ENCODE measurements around the gene MYO5A.
A peak's percentile ranks its signal among the peaks of the same experiment; 100 is the strongest.

The MYO5A gene

DNA sequence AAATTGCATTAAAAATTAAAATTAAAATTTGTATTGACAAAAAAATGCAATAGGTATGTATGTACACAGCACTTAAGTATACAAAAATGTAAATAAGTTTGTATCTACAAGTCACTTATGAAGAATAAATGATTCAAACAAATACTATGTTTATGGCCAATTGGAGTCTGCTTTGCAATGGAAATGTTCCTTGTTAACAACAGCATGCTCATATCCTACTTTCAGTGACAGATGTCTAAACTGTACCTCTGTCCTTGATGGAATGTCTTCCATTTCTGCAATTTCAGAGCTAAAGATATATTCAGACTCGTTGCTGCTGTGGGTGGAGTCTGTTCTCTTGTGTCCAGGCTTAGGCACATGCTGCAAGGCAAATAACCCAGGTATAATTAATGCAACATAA, 169.0 kb downstream of the MYO5A start:
- H3K4me3 ChIP-seq (ENCODE audit: low read length): no peak overlapping the region
- TF ChIP-seq, protein P1, sequence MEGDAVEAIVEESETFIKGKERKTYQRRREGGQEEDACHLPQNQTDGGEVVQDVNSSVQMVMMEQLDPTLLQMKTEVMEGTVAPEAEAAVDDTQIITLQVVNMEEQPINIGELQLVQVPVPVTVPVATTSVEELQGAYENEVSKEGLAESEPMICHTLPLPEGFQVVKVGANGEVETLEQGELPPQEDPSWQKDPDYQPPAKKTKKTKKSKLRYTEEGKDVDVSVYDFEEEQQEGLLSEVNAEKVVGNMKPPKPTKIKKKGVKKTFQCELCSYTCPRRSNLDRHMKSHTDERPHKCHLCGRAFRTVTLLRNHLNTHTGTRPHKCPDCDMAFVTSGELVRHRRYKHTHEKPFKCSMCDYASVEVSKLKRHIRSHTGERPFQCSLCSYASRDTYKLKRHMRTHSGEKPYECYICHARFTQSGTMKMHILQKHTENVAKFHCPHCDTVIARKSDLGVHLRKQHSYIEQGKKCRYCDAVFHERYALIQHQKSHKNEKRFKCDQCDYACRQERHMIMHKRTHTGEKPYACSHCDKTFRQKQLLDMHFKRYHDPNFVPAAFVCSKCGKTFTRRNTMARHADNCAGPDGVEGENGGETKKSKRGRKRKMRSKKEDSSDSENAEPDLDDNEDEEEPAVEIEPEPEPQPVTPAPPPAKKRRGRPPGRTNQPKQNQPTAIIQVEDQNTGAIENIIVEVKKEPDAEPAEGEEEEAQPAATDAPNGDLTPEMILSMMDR (IDR thresholded peaks at IDR 0.05; ENCODE audit: insufficient read depth, low read depth, low read length, missing control alignments): no peak
- no peak for DNase-seq (ENCODE audit: low read depth)

DNA sequence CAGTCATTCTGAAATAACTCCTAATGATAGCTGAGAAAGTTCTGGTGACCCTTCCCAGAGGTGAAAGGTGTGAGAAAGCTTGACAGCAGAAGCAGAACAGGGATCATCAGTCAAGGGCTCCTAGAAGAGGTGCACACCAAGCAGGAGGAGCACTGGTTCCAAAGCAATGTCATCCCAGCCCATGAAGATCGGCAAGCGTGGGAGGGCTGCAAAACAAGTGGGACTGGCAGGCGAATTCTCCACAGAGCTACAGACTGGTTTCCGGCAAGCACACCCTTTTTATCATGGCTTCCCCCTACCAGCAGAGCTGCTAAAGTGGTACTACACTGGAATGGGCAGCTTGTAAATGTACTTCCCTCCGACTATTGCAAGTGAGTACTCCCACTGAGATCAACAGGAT, 170.7 kb downstream of the MYO5A start:
- TF ChIP-seq, protein P1 (IDR thresholded peaks at IDR 0.05; ENCODE audit: insufficient read depth, low read depth, low read length, missing control alignments): no peak
- no peak for DNase-seq (ENCODE audit: low read depth)
- no peak overlapping the region for H3K4me3 ChIP-seq (ENCODE audit: low read length)

DNA sequence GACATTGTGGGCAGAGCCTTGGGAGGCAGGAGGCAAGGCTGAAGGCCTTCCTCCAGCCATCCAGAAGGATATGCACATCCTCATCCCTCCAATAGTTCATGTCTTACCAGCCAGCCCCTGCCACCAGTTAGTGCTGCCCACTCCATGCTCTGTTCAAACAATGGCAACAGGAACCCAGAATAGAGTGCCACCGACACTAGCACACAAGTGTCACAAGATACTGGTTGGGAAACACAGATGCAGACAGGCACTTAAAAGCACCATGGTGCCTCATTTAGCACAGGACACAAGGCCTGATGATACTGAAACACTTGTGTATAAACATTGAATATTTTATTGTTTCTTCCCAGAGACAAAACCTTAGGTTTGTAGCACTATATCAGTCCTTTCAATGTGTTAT, 176.6 kb downstream of the MYO5A start:
- no peak overlapping the region for H3K4me3 ChIP-seq (ENCODE audit: low read length)
- TF ChIP-seq, protein P1 (IDR thresholded peaks at IDR 0.05; ENCODE audit: insufficient read depth, low read depth, low read length, missing control alignments): no peak
- DNase-seq (ENCODE audit: low read depth): no peak

DNA sequence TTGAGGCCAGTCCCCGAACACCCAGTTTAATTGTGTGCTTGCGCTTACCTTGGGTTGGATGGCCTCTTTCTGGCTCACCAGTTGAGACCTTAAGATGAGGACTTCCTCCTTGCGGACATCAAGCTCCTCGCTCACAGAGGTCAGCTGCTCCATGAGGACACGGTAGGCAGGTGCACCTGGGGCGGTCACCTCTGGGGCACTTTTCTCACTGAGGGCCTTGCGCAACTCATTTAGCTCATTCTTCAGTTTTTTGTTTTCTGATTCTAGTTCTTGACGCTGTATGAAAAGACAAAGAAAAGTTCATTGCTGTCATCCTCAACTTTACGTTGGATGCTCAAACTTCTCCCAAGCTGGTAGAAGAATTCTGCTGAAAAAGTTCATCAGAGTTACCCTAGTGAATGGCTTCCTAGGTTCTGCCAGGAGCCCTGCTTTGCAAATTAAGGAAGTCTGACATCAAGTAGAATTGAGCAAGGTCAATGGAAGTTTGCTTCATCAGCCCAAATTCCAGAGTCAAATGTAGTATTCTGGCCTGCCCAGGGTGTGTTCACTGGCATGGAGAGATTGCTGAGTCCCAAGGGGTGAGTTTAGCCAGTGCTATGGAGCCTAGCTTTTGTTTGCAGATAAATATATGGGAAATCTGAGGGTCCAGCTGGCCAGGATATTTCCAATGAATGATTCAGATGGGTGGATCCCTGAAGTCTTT, 177.3 kb downstream of the MYO5A start:
- TF ChIP-seq, protein P1 (IDR thresholded peaks at IDR 0.05; ENCODE audit: insufficient read depth, low read depth, low read length, missing control alignments): no peak
- DNase-seq (ENCODE audit: low read depth): peak; percentile 30
- H3K4me3 ChIP-seq (ENCODE audit: low read length): no peak overlapping the region

DNA sequence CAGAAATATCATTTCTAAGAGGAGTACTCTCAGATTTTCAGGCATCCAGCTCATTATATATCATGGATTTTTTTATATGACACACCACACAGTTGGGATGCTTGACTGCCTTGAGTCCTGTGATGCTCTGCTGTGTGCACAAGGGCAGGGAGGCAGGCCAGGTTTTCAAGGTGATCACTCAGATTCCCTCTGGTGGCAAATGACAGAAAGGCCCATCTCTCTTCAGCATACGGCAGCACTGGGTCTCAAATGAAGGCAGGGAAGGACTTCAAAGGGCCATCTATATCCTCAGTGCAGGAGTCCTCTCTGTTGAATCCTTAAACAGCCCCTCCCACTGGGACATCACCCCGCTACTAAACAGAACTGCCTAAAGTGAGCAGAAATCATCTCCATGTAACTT, 178.3 kb downstream of the MYO5A start:
- H3K4me3 ChIP-seq (ENCODE audit: low read length): no peak overlapping the region
- no peak for DNase-seq (ENCODE audit: low read depth)
- TF ChIP-seq, protein P1 (IDR thresholded peaks at IDR 0.05; ENCODE audit: insufficient read depth, low read depth, low read length, missing control alignments): peak; percentile 7

DNA sequence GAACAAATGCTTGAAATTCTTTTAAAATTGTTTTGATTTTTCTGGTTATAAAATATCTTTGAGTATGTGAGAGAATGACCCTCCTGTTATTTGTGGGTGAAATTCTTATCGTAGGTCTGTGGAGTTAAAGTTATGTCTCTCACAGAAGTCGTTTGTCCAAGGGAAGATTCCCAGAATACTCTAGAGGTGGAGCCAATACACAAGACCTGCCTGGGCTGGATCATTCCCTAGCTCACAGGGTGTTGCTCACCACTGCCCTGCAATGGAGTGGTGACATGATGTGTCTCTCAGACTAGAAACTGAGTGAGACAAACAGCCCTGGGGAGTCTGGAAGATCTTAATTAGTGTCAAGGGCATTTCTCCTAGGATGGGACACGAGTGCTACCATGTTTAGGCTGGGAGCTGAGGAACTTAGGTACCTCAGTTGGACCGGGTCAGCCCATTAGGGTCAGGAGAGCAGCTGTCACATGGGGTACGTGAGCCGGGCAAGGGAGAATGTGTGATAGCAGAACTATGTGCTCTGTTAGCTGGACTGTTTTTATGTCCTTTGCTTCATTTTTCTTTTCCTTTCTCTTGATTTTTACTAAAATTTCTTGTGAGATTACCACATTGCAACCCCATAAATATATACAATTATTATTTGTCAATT, 179.5 kb downstream of the MYO5A start:
- TF ChIP-seq, protein P1 (IDR thresholded peaks at IDR 0.05; ENCODE audit: insufficient read depth, low read depth, low read length, missing control alignments): peak; percentile 34
- no peak overlapping the region for H3K4me3 ChIP-seq (ENCODE audit: low read length)
- DNase-seq (ENCODE audit: low read depth): peak; percentile 74
